Activated CD4-positive, alpha-beta T cell treated with anti-CD3 and anti-CD28 coated beads for 36 hours (primary cell): ENCODE results near the gene RCN2. TPM values are rescaled to one million over a fixed set of nuclear protein-coding genes. Genes with fewer than 3 reads are reported as not detected.

ENCODE experiments used
- ATAC-seq: fragments of 200-7000 bp; cut with Tn5 transposase; one replicate; pipeline ENCODE4 v1.10.0; 2021; ENCODE audit warnings: mild to moderate bottlenecking, moderate library complexity
- CTCF ChIA-PET: fragments of 350-600 bp; sonication (Branson Sonifier 250); formaldehyde crosslinking; loops from one replicate; lab custom pipeline; 2021; ENCODE audit warnings: antibody characterized with exemption; lab: Charles Lee
- POLR2A ChIA-PET: fragments of 350-600 bp; sonication (Branson Sonifier 250); formaldehyde crosslinking; loops from one replicate; lab custom pipeline; 2021; ENCODE audit warnings: antibody characterized with exemption, inconsistent platforms; lab: Charles Lee
- DNase-seq: peaks from one replicate; pipeline ENCODE4 v3.0.0-alpha.2; 2020
- H3K27ac Mint-ChIP-seq: one replicate; pipeline ENCODE4 v1.8.0; 2021; ENCODE audit warnings: mixed read lengths
- H3K27me3 Mint-ChIP-seq: one replicate; pipeline ENCODE4 v1.8.0; 2021; ENCODE audit warnings: mixed read lengths
- H3K36me3 Mint-ChIP-seq: one replicate; pipeline ENCODE4 v1.8.0; 2021; ENCODE audit warnings: low read depth, mixed read lengths
- H3K4me1 Mint-ChIP-seq: one replicate; pipeline ENCODE4 v1.8.0; 2021; ENCODE audit warnings: mixed read lengths
- H3K4me3 Mint-ChIP-seq: one replicate; pipeline ENCODE4 v1.8.0; 2021; ENCODE audit warnings: mild to moderate bottlenecking, moderate library complexity, mixed read lengths
- H3K9me3 Mint-ChIP-seq: one replicate; pipeline ENCODE4 v1.8.0; 2021; ENCODE audit warnings: low read depth, mixed read lengths
- intact Hi-C, 2 experiments: fragments of 100-400 bp; cut with DNase I in 1 of 2; cut with micrococcal nuclease in 1 of 2; formaldehyde crosslinking; loops; one replicate each; pipeline versions ENCODE4 v1.14.2 to v1.15.1; 2022 to 2024; cut with DNase I, micrococcal nuclease
- total RNA-seq, 2 experiments: library from RNA; stranded (reverse); gene quantifications; one replicate each; pipeline ENCODE4 v1.2.3, GENCODE V29; 2021

Gene RCN2
- total RNA-seq, 2 experiments from 2014 or later, result 16.6 to 18.9 TPM

DNA sequence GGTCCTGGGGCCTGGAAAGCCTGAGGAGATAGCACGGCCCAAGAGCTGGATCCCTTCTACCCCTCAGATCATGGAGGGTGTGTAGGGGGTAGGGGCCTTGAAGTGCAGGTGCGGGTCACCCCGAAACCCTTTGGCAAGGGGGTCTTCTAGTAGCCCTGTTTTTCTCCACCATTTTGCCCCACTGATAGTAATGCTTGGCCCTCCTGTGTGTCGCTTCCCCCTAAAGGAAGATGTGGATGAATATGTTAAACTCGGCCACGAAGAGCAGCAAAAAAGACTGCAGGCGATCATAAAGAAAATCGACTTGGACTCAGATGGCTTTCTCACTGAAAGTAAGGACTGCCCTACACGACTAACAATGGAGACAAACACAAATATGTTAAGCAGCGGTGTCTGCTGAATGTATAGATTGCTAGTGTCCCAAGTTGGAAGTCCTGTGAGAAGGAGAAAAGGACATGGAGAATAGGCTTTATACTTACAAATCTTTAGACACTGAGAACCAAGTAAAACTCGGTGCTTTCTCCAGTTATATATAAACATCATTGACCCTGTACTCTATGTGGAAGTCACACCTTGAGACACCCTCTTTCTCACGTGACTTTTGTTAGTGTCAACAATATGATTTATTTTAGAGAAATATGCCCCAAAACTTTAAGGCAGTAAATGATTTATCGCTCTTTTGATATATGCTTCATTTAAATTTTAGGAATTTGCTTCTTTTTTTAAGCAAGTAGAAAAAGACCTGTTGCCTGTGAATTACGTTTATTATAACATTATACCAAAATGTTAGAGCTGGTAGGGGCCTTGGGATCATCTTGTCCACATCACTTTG lies 802 bp downstream of the RCN2 start:
- CTCF ChIA-PET, result interaction anchor here (0.7 to 1.3 kb wide), 5 partner anchors 9 to 66 kb away, joined by 3 to 5 read pairs (median 4); no protein-coding TSS in a partner anchor
- DNase-seq (no peak), ATAC-seq (no peak)

DNA sequence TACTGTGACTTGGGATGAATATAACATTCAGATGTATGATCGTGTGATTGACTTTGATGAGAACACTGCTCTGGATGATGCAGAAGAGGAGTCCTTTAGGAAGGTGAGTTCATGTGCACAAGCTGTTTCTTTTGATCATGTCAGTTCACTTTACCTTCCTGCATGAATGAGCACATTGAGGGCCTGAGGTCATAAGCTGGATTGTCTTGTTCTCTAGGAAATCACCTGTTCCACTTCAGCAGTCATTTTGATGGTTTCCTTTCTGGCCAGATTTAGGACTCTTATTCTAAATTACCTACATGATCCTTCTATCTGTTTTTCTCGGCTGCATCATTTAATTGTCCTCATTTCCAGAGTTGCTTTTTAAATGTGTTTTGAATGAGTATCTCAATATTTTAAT lies 4.1 kb downstream of the RCN2 start:
- ATAC-seq (no peak), DNase-seq (no peak)
- Mint-ChIP-seq H3K27ac (no peak overlapping the region), H3K27me3 (no peaks in the 10 kb centered on the region), H3K4me3 (no peak overlapping the region), H3K9me3 (no peaks in the 10 kb centered on the region), H3K4me1 (peaks cover 37% of the 10 kb centered on the region), H3K36me3 (peaks cover 26% of the 10 kb centered on the region)
- intact Hi-C loops, result no loop called here
- ChIA-PET POLR2A (interaction anchor here (0.6 kb wide), 1 partner anchor 19 kb away, joined by 9 read pairs; no protein-coding TSS in a partner anchor), CTCF (interaction anchor here (1.3 to 1.4 kb wide), 3 partner anchors 12 to 52 kb away, joined by 3 to 4 read pairs (median 3); no protein-coding TSS in a partner anchor)

More for the DNA sequence above, 802 bp downstream of the RCN2 start:
- Mint-ChIP-seq H3K9me3 (no peaks in the 10 kb centered on the region), H3K27ac (peak overlapping the region; percentile 78), H3K4me1 (peaks cover 33% of the 10 kb centered on the region), H3K4me3 (peak overlapping the region; percentile 81), H3K27me3 (no peaks in the 10 kb centered on the region), H3K36me3 (peaks cover 23% of the 10 kb centered on the region)
- intact Hi-C loops, result loop anchor here in 1 of 2 experiments (5.0 kb wide), 1 partner anchor 1480 kb away; the partner anchor contains the start of gene SIN3A
- POLR2A ChIA-PET, result no interaction called here

DNA sequence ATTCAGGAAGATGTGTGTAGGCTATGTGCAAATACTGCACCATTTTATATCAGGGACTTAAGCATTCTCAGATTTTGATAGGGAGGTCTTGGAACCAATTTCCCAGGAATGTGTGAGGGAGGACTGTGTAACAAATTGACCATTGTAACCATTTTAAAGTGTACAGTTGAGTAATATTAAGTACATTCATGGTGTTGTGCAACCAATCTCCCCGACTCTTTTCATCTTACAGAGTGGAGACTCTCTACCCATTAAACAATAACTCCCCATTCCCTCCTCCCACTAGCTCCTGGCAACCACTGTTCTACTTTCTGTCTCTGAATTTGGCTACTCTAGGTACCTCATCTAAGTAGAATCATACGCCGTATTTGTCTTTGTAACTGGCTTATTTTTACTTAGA lies 5.1 kb downstream of the RCN2 start:
- H3K27ac Mint-ChIP-seq, result no peak overlapping the region
- H3K4me1 Mint-ChIP-seq, result peaks cover 31% of the 10 kb centered on the region
- ATAC-seq (no peak), DNase-seq (no peak)
- no peaks in the 10 kb centered on the region for H3K9me3 Mint-ChIP-seq
- intact Hi-C loops, result no loop called here
- POLR2A ChIA-PET, result no interaction called here
- no peaks in the 10 kb centered on the region for H3K27me3 Mint-ChIP-seq
- no peak overlapping the region for H3K4me3 Mint-ChIP-seq
- CTCF ChIA-PET, result interaction anchor here (0.6 kb wide), 1 partner anchor 47 kb away, joined by 3 read pairs; no protein-coding TSS in a partner anchor
- peaks cover 26% of the 10 kb centered on the region for H3K36me3 Mint-ChIP-seq

DNA sequence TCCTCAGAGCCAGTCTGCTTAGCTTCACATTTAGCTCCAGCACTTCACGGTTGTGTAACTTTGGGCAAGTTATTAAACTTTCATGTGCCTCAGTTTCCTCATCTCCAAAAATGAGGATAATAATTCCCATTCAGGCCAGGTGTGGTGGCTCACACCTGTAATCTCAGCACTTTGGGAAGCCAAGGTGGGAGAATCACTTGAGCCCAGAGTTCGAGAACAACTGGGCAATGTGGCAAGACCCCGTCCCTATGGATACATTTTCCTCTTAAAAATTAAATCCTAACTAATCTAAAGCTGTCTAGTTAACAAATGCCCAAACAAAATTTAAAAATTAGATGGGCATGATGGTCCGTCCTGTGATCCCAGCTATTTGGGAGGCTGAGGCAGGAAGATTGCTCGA lies 7.2 kb downstream of the RCN2 start:
- Mint-ChIP-seq H3K4me1 (peaks cover 19% of the 10 kb centered on the region), H3K27me3 (no peaks in the 10 kb centered on the region), H3K36me3 (peaks cover 22% of the 10 kb centered on the region), H3K4me3 (no peak overlapping the region), H3K27ac (no peak overlapping the region), H3K9me3 (no peaks in the 10 kb centered on the region)
- ATAC-seq (no peak), DNase-seq (no peak)
- CTCF ChIA-PET, result no interaction called here
- intact Hi-C loops, result no loop called here
- POLR2A ChIA-PET, result no interaction called here

DNA sequence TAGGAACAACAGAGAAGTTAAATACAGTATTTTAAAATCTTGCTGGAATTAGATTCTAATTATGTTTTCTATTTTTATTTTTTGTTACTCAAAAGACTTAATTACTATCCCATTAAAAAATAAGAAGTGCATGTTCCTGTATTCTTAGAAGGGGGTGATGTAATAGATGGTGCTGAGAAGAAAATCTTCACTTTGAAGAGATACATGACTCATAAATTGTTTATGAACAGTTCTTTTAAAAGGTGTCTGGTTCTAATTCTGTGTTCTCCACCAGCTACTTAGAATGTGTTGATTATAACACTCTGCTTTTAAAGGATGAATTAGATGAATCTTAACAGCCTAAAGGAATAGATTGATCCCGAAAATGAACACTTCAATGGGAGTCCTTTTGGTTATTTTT lies 8.2 kb downstream of the RCN2 start:
- H3K9me3 Mint-ChIP-seq, result no peaks in the 10 kb centered on the region
- ChIA-PET POLR2A (no interaction called here), CTCF (no interaction called here)
- ATAC-seq (no peak), DNase-seq (no peak)
- H3K27ac Mint-ChIP-seq, result no peak overlapping the region
- H3K4me3 Mint-ChIP-seq, result no peak overlapping the region
- H3K4me1 Mint-ChIP-seq, result peaks cover 16% of the 10 kb centered on the region
- intact Hi-C loops, result no loop called here
- H3K36me3 Mint-ChIP-seq, result peaks cover 24% of the 10 kb centered on the region
- H3K27me3 Mint-ChIP-seq, result no peaks in the 10 kb centered on the region

DNA sequence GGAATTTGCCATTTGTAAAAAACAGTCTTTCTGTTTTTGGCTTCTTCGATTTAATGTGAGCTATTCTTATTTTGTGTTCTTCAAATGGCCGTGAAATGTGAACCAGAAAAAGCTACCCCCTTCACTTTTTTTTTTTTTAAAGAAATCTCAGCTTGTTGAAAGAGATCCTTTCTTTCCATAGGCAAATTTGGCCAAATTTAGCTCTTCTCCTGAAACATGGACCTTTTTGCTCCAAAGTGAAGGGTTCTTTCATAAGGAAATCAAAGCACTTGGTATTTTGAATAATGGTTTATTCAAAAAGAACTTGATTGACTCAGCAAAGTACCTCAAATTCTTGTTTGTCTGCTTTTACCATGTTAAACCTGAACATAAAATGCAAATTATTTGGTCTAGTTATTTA lies 10.1 kb downstream of the RCN2 start:
- Mint-ChIP-seq H3K36me3 (peaks cover 25% of the 10 kb centered on the region), H3K4me3 (no peak overlapping the region), H3K9me3 (no peaks in the 10 kb centered on the region), H3K27me3 (no peaks in the 10 kb centered on the region), H3K4me1 (peaks cover 8% of the 10 kb centered on the region), H3K27ac (no peak overlapping the region)
- intact Hi-C loops, result no loop called here
- CTCF ChIA-PET, result interaction anchor here (0.7 to 2.4 kb wide), 7 partner anchors 10 to 166 kb away, joined by 3 to 14 read pairs (median 3); partner anchors contain the start of gene RCN2
- POLR2A ChIA-PET, result no interaction called here
- no peak for ATAC-seq
- no peak for DNase-seq

DNA sequence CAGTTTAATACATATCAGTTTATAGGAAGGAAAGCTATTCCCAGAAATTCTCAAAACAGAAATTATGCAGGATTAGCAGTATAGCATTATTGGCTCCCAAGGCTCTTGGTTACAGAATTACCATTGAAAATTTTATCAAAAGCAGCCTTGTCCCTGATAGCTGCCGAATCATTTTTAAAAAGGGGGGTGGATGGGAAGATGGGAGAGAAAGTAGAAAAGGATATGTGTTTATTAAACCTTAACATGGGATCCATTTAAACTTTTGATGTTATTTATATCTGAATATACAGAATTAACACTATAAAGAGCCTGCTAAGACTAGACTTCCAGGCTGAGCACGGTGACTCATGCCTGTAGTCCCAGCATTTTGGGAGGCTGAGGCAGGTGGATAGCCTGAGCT lies 10.8 kb downstream of the RCN2 start:
- Mint-ChIP-seq H3K27ac (no peak overlapping the region), H3K27me3 (no peaks in the 10 kb centered on the region), H3K4me3 (no peak overlapping the region), H3K9me3 (no peaks in the 10 kb centered on the region), H3K4me1 (peaks cover 6% of the 10 kb centered on the region), H3K36me3 (peaks cover 24% of the 10 kb centered on the region)
- DNase-seq (no peak), ATAC-seq (no peak)
- intact Hi-C loops, result no loop called here
- CTCF ChIA-PET, result interaction anchor here (1.1 to 2.4 kb wide), 4 partner anchors 9 to 803 kb away, joined by 3 to 14 read pairs (median 4); partner anchors contain the start of gene RCN2
- POLR2A ChIA-PET, result no interaction called here

DNA sequence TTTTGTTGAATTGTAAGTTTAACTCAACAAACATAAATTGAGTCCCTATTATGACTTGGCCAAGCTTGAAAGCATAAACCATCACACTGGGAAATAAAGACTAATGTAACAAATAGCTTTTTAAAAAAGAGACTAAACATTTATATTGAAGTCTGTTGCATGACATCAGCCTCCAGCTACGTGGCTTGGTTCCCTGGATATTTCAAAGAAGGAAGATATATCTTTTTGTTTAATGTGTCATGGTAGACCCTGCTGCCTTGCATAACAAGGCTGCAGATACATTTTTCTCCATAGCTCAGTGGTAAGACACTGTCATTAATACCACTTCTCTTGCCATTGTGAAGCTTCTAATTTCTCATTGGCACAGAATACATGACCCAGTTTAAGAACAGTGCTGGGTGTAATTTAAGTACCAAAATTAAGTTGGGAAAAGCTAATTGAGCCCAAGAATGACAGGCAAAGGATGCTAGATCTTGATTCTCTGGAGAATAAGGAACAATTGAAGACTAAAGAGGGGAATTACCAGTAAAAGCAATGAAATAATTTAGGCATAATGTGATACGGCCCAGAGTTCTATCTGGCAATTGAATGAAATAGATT lies 14.0 kb downstream of the RCN2 start:
- H3K4me3 Mint-ChIP-seq, result no peak overlapping the region
- no peaks in the 10 kb centered on the region for H3K4me1 Mint-ChIP-seq
- peaks cover 28% of the 10 kb centered on the region for H3K36me3 Mint-ChIP-seq
- no peak overlapping the region for H3K27ac Mint-ChIP-seq
- DNase-seq (no peak), ATAC-seq (no peak)
- CTCF ChIA-PET, result interaction anchor here (0.6 to 1.9 kb wide), 5 partner anchors 9 to 618 kb away, joined by 3 to 7 read pairs (median 4); partner anchors contain the start of gene RCN2
- intact Hi-C loops, result no loop called here
- no peaks in the 10 kb centered on the region for H3K27me3 Mint-ChIP-seq
- POLR2A ChIA-PET, result no interaction called here
- no peaks in the 10 kb centered on the region for H3K9me3 Mint-ChIP-seq

DNA sequence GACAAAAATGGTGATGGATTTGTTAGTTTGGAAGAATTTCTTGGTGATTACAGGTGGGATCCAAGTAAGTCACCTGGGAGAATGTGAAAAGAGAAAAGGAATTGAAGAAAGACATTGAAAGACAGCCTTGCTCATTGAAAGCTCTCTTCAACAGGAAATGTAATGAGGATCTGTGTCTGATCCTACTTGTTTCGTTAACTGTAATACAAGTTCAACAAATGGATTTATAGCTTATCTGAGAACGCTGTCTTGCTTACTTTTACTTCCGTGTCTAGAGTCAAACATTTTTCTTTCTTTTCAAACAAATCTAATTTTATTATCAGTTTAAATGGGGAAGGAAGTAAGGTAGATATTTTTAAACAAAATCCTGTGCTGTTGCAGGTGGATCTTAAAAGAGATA lies 15.9 kb downstream of the RCN2 start:
- no peak for DNase-seq
- peaks cover 6% of the 10 kb centered on the region for H3K4me1 Mint-ChIP-seq
- no peaks in the 10 kb centered on the region for H3K9me3 Mint-ChIP-seq
- H3K27ac Mint-ChIP-seq, result peak overlapping the region; percentile 43
- peaks cover 28% of the 10 kb centered on the region for H3K36me3 Mint-ChIP-seq
- intact Hi-C loops, result no loop called here
- ATAC-seq, result no peak
- POLR2A ChIA-PET, result interaction anchor here (1.2 kb wide), 1 partner anchor 41 kb away, joined by 3 read pairs; no protein-coding TSS in a partner anchor
- H3K27me3 Mint-ChIP-seq, result no peaks in the 10 kb centered on the region
- CTCF ChIA-PET, result interaction anchor here (0.7 to 1.6 kb wide), 8 partner anchors 13 to 1861 kb away, joined by 3 to 4 read pairs (median 3); no protein-coding TSS in a partner anchor
- no peak overlapping the region for H3K4me3 Mint-ChIP-seq

DNA sequence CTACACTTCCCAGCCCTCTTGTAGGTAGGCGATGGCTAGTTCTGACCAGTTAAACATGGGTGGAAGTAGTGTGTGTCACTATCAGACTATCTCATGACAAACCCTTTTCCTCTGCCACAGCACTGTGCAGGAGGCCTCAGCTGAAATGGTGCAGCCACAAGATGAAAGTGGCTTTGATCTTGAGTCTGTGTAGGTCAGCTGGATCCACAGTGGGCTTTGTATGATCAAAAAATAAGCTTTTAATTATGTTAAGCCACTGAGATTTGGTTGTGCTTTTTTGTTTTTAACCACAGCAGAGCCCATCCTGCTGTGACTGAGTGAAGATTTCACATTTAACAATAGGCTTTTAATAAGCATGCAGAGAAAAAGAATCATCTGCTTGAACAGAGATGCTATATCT lies 19.7 kb downstream of the RCN2 start:
- Mint-ChIP-seq H3K27me3 (no peaks in the 10 kb centered on the region), H3K9me3 (no peaks in the 10 kb centered on the region), H3K4me1 (peaks cover 6% of the 10 kb centered on the region), H3K27ac (peak overlapping the region; percentile 10), H3K4me3 (no peak overlapping the region), H3K36me3 (peaks cover 12% of the 10 kb centered on the region)
- DNase-seq (no peak), ATAC-seq (no peak)
- ChIA-PET POLR2A (no interaction called here), CTCF (interaction anchor here (0.5 to 0.9 kb wide), 2 partner anchors 17 to 47 kb away, joined by 3 to 5 read pairs; no protein-coding TSS in a partner anchor)
- intact Hi-C loops, result no loop called here

DNA sequence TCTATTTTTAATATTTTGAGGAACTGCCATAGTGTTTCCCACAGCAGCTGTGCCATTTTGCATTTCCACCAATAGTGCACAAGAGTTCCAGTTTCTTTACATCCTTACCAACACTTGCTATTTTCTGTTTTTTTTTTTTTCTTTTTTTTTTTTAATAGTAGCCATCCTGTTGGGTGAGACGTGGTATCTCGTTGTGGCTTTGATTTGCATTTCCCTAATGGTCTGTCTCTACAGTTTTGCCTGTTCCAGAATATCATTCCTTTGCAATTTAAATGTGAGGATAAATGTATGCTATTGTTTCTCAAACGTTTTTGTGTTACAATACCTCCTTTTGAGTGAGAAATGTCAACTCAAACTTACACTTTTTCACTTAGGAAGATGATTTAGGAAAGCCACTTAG lies 22.4 kb downstream of the RCN2 start:
- H3K4me3 Mint-ChIP-seq, result no peak overlapping the region
- H3K4me1 Mint-ChIP-seq, result peaks cover 6% of the 10 kb centered on the region
- no peaks in the 10 kb centered on the region for H3K36me3 Mint-ChIP-seq
- DNase-seq (no peak), ATAC-seq (no peak)
- no peak overlapping the region for H3K27ac Mint-ChIP-seq
- H3K27me3 Mint-ChIP-seq, result no peaks in the 10 kb centered on the region
- ChIA-PET POLR2A (no interaction called here), CTCF (interaction anchor here (1.2 to 1.7 kb wide), 4 partner anchors 8 to 20 kb away, joined by 3 to 7 read pairs (median 5); no protein-coding TSS in a partner anchor)
- intact Hi-C loops, result no loop called here
- no peaks in the 10 kb centered on the region for H3K9me3 Mint-ChIP-seq
